C4-2B (cell line): ENCODE results near the gene GRK3.

Source experiments
- CTCF ChIP-seq: fragments of 450-650 bp; conservative IDR thresholded peaks from 2 replicates; pipeline ENCODE4 v1.5.1; 2017; ENCODE audit warnings: mild to moderate bottlenecking
- ZFX ChIP-seq: fragments of 450-650 bp; IDR thresholded peaks from 2 replicates; pipeline ENCODE4 v1.6.1; 2017

GRCh38 chr22:25690798-25691197 is 126.3 kb downstream of the GRK3 start:
- TF ChIP-seq CTCF (no peak), ZFX (no peak)
